AG04450 (cell line): ENCODE data around the gene ARHGAP23. TPM values are rescaled to one million over a fixed set of nuclear protein-coding genes. Genes with fewer than 3 reads are reported as not detected.

ENCODE experiments used
- CTCF ChIA-PET: fragments of 300-600, 350-600 bp; formaldehyde crosslinking; extraction: SDS; loops from one replicate; lab custom pipeline; 2022; ENCODE audit warnings: antibody characterized with exemption, inconsistent platforms; lab: Charles Lee
- POLR2A ChIA-PET: fragments of 350-600 bp; formaldehyde crosslinking; extraction: SDS; loops from one replicate; lab custom pipeline; 2021; ENCODE audit warnings: antibody characterized with exemption, inconsistent platforms; lab: Yijun Ruan, JAX
- DNase-seq: peaks from one replicate; pipeline ENCODE4 v3.0.0-alpha.2; 2011; ENCODE audit warnings: low read depth, low spot score
- H3K27ac ChIP-seq: one replicate; pipeline ENCODE4 v1.5.1; 2012; ENCODE audit warnings: low read depth, low read length, control low read depth
- H3K27me3 ChIP-seq: one replicate; pipeline ENCODE4 v1.6.0; 2012; ENCODE audit warnings: low read length; ENCODE audit not compliant: control insufficient read depth, insufficient read depth
- H3K4me3 ChIP-seq: 2 replicates; pipeline ENCODE4 v1.5.1; 2011; ENCODE audit warnings: mild to moderate bottlenecking, low read depth, low read length, control low read depth
- H3K9me3 ChIP-seq: 2 replicates; pipeline ENCODE4 v1.5.1; 2012; ENCODE audit warnings: low read length; ENCODE audit not compliant: control insufficient read depth, insufficient read depth
- polyA plus RNA-seq: library from polyadenylated mRNA; depleted of rRNA; stranded (reverse); fragments of >200 nt; gene quantifications from 2 replicates; pipeline ENCODE4 v1.2.3, GENCODE V29; 2011
- TF ChIP-seq, protein P1 (sequence below): IDR thresholded peaks from 2 replicates; pipeline ENCODE4 v1.5.1; 2011; ENCODE audit warnings: low read depth, low read length, control low read depth, inconsistent platforms

The ARHGAP23 gene
- polyA plus RNA-seq, 1 experiment: 14.1 TPM

DNA sequence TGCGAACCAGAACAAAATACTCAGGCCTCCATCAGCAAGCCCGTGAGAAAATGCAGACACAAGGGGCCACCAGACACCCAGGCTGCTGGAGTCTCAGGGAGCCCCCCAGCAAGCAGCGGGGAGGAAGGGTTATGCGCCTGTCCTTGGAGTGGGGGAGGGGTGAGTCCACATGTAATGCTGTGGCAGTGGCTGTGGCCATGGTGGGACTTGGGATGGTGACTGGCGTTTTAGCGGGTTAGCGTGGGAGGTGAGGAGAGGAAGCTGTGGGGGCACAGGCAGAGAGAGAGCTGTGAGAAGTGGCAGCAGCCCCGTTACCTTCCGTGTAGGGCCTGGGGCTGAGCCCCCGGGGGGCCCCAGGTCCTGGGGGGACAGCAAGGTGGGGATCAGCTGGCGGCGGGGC lies 119.2 kb downstream of the ARHGAP23 start:
- CTCF ChIA-PET: interaction anchor here (4.3 kb wide), 1 partner anchor 12 kb away, joined by 38 read pairs; no protein-coding TSS in a partner anchor
- Histone ChIP-seq H3K27me3 (peaks cover 26% of the 10 kb centered on the region), H3K4me3 (no peak overlapping the region), H3K27ac (no peak overlapping the region), H3K9me3 (no peaks in the 10 kb centered on the region; the same call in 1 of the 2 replicates)
- POLR2A ChIA-PET: no interaction called here
- DNase-seq: no peak
- TF ChIP-seq, protein P1, sequence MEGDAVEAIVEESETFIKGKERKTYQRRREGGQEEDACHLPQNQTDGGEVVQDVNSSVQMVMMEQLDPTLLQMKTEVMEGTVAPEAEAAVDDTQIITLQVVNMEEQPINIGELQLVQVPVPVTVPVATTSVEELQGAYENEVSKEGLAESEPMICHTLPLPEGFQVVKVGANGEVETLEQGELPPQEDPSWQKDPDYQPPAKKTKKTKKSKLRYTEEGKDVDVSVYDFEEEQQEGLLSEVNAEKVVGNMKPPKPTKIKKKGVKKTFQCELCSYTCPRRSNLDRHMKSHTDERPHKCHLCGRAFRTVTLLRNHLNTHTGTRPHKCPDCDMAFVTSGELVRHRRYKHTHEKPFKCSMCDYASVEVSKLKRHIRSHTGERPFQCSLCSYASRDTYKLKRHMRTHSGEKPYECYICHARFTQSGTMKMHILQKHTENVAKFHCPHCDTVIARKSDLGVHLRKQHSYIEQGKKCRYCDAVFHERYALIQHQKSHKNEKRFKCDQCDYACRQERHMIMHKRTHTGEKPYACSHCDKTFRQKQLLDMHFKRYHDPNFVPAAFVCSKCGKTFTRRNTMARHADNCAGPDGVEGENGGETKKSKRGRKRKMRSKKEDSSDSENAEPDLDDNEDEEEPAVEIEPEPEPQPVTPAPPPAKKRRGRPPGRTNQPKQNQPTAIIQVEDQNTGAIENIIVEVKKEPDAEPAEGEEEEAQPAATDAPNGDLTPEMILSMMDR: no peak

DNA sequence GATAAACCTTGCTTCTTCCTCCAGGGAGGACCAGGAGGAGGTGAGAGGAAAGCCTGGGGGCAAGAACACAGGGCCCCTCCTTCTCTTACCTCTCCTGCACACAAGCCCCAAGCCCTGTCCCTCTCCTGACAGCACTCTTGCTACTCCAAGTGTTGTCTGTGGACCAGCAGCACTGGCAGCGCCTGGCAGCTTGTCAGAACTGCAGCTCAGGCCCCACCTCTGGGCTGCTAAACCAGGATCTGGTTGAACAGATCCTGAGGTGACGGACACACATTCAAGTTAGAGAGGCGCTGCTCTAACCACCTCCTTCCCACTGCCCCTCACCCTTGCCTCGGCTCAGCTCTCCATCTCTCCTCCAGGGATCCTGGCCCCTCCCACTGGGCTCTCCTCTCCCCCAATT lies 121.0 kb downstream of the ARHGAP23 start:
- CTCF ChIA-PET: interaction anchor here (0.6 to 4.3 kb wide), 2 partner anchors 10 to 939 kb away, joined by 5 to 38 read pairs; no protein-coding TSS in a partner anchor

DNA sequence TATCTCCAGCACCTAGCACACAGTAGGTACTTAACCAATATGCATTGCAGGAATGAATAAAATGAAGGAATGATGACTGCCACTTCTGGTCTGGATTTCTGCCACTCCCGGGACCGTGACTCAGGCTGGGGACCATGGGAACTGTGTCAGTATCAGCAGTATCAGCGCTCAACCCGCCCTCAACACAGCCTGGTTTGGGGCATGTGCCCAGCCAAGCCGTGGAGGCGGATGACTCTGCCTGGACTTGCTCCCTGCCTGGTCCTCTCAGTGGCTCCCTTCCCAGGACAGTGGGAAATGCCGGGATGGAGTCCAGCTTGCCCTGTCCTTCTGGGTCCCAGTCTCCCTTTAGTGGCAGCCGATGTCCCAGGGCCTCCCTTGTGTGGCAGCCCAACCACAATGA lies 122.4 kb downstream of the ARHGAP23 start:
- Histone ChIP-seq H3K27me3 (peaks cover 37% of the 10 kb centered on the region), H3K4me3 (no peak overlapping the region), H3K27ac (no peak overlapping the region), H3K9me3 (no peaks in the 10 kb centered on the region)
- DNase-seq: no peak
- CTCF ChIA-PET: interaction anchor here (1.5 to 4.3 kb wide), 2 partner anchors 8 to 113 kb away, joined by 7 to 38 read pairs; no protein-coding TSS in a partner anchor
- POLR2A ChIA-PET: no interaction called here
- TF ChIP-seq, protein P1: no peak

More for the DNA sequence above, 121.0 kb downstream of the ARHGAP23 start:
- POLR2A ChIA-PET: no interaction called here
- no peak overlapping the region for H3K27ac ChIP-seq
- H3K9me3 ChIP-seq: no peaks in the 10 kb centered on the region
- no peak for DNase-seq
- no peak overlapping the region for H3K4me3 ChIP-seq
- H3K27me3 ChIP-seq: peaks cover 30% of the 10 kb centered on the region
- TF ChIP-seq, protein P1: no peak

DNA sequence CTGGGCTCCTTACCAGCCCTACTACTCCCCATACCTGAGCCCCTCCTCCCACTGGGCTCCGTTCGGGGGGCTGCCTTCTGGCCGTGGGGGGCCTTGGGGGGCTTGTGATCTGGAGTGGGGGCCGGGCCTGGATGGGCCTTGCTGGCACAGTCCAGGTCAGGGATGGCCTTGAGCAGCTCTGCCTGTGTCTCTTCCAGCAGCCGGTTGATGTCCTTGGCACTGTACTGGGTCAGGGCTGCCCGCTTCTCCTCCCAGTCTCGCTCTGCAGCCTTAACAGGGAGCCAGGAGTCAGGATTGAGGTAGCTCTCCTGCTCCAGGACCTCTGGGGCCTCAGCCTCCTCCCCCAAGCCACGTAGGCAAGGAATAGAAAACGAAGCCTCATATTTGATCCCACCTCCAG lies 122.9 kb downstream of the ARHGAP23 start:
- TF ChIP-seq, protein P1: no peak
- Histone ChIP-seq H3K27ac (no peak overlapping the region), H3K4me3 (no peak overlapping the region), H3K9me3 (no peaks in the 10 kb centered on the region), H3K27me3 (peaks cover 37% of the 10 kb centered on the region)
- POLR2A ChIA-PET: interaction anchor here (0.6 kb wide), 1 partner anchor 9 kb away, joined by 9 read pairs; no protein-coding TSS in a partner anchor
- CTCF ChIA-PET: interaction anchor here (1.5 kb wide), 1 partner anchor 112 kb away, joined by 7 read pairs; no protein-coding TSS in a partner anchor
- no peak for DNase-seq

DNA sequence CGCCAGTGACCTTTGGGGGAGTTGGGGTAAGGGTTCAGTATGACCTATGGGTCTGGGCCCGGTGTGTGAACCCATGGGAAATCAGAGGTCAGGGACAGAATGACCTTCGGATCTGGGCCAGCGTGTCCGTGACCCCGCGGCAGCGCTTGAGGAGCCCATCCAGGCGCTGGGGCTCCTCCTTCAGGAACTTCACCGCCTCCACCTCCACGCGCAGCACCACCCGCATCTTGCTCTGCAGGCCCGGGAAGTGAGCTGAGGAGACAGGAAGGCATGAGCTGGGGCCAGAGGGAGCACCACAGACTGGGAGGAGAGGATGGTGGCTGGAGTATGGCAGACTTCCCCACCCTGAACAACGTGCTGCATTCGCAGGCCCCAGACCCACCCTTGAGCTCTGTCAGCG lies 124.1 kb downstream of the ARHGAP23 start:
- no peak overlapping the region for H3K4me3 ChIP-seq
- ChIA-PET CTCF (interaction anchor here (0.5 to 1.2 kb wide), 3 partner anchors 12 to 110 kb away, joined by 3 read pairs; no protein-coding TSS in a partner anchor), POLR2A (no interaction called here)
- H3K27ac ChIP-seq: no peak overlapping the region
- TF ChIP-seq, protein P1: no peak
- H3K9me3 ChIP-seq: no peaks in the 10 kb centered on the region
- peaks cover 39% of the 10 kb centered on the region for H3K27me3 ChIP-seq
- no peak for DNase-seq
